Astrocyte of the cerebellum (primary cell): ENCODE data around the gene MYOD1.

Experiments
- DNase-seq: peaks from one replicate; pipeline ENCODE4 v3.0.0-alpha.2; 2011; ENCODE audit warnings: low read depth
- H3K4me3 ChIP-seq: 2 replicates; pipeline ENCODE4 v1.5.1; 2011; ENCODE audit warnings: mild to moderate bottlenecking, low read depth, low read length, moderate library complexity
- in situ Hi-C: cut with HindIII; loops from 2 replicates; pipeline ENCODE4 v1.10.0; 2017; ENCODE audit warnings: low sequenced_read_pairs
- TF ChIP-seq, protein P1 (sequence below): IDR thresholded peaks from 2 replicates; pipeline ENCODE4 v1.5.1; 2012; ENCODE audit warnings: low read length, low read depth, moderate library complexity, mild to moderate bottlenecking; ENCODE audit errors: missing control alignments

The MYOD1 gene

DNA sequence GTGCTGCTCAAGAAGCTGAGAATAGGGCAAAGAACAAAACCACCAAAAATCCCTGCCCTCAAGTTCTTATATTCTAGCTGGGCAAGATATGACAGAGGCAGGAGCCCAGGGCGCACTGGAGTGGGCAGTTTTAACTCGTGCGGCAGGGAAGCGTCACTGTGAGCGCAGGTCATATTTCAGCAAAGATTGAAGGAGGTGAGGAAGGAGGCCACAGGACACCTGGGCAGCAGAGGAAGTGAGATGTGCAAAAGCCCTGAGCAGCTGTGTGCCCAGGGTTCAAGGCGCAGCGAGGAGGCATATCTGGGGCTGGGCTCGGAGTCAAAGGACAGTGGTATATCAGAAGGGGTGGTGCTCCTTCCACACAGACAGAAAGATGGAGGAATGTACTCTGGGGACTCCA is 28.7 kb downstream of the MYOD1 start:
- no peak for DNase-seq
- H3K4me3 ChIP-seq, result no peak overlapping the region
- TF ChIP-seq, protein P1, sequence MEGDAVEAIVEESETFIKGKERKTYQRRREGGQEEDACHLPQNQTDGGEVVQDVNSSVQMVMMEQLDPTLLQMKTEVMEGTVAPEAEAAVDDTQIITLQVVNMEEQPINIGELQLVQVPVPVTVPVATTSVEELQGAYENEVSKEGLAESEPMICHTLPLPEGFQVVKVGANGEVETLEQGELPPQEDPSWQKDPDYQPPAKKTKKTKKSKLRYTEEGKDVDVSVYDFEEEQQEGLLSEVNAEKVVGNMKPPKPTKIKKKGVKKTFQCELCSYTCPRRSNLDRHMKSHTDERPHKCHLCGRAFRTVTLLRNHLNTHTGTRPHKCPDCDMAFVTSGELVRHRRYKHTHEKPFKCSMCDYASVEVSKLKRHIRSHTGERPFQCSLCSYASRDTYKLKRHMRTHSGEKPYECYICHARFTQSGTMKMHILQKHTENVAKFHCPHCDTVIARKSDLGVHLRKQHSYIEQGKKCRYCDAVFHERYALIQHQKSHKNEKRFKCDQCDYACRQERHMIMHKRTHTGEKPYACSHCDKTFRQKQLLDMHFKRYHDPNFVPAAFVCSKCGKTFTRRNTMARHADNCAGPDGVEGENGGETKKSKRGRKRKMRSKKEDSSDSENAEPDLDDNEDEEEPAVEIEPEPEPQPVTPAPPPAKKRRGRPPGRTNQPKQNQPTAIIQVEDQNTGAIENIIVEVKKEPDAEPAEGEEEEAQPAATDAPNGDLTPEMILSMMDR, result no peak
- in situ Hi-C loops, result no loop called here

DNA sequence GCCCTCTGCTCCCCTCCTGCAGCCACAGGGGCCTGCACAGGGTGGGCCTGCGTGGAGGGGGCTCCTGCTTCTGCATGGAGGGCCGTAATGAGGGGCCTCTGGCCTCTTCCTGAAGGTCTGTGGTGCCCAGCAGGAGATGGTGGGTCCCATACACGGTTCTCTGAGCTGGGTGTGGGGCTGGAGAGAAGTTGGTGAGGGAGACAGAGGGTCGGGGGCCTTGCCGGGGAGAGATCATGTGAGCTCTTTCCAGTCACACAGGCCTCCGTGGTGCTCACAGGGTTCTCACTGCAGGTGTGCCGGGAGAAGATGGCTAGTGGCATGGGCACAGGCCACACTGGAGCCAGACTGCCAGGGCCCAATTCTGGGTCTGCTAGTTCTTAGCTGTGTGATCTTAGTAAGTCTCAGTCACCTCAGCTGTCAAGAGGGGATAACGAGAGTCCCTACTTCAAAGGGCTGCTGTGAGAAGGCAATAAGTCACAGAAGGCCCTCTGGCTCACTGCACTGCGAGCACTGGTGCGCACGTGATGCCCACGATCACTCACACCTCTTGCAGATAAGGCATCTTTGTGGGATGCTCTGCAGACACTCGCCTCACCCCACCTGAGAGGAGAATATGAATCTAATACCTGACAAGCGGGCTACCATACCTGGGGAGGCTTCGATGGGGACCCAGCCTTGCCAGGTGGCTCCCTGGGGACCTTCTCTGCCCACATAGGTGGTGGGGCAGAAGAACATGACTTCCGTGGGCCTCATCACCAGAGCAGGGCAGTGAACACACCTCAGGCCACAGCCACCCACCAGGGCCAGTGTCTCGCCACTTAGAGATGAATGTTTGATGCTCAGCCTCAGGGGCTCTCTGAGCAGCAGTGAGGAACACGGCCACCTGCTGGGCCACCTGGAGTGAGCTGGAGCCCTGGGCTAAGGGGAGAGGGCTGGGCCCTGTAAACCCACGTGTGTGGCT is 29.7 kb downstream of the MYOD1 start:
- TF ChIP-seq, protein P1, result no peak
- in situ Hi-C loops, result no loop called here
- H3K4me3 ChIP-seq, result no peak overlapping the region
- no peak for DNase-seq

DNA sequence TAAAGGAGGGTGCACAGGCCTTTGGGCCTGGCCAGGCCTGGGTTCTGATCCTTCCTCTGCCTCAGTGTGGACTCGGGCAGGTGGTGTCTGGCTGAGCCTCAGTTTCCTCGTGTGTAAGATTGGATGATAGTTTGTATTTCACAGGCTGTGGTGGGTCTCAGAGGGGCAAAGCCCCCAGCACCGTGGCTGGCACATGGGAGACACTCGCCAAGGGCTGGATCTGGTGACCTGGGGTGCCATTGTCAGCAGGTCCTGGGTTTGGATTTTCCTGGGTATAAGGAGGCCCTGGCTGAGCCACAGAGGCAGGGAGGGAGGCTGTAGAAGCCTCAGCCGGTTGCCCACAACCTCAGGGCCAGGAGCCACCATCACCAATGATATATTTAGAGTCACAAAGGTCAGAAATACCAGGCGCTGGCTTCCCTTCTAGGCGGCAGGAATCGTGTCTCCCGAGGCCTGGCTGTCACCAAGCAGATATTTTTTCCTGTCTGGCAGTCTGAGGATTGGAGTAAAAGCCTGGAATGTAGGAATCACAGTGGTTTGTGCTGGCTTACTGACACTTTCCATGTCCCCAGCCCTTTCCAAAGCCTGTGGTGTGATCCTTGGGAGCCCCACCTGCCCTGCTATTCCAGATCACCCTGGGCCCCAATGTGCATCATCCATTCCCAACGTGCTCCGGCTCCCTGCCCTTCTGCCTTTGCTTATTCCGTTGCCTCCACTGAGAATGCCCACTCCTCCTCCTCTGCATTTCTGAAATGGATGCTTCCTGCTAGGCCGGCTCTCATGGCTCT is 30.8 kb downstream of the MYOD1 start:
- DNase-seq, result no peak
- TF ChIP-seq, protein P1, result no peak
- in situ Hi-C loops, result no loop called here
- H3K4me3 ChIP-seq, result no peak overlapping the region

DNA sequence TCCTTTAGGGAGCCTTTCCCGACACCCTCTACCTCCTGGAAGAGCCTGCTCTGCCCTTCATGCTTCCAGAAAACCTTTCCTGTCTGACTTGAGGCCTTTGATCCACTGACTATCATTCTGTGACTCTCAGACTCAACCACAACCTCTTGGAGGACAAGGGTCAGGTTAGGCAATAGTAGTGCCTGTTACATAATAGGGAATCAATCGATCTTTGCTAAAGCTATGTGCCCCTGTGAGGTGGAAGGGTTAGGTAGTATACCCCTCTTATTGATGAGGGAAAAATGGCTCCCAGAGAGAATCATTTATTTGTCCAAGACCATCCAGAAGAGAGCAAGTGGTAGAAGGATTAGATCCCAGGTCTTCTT is 31.4 kb downstream of the MYOD1 start:
- in situ Hi-C loops, result no loop called here
- TF ChIP-seq, protein P1, result no peak
- no peak overlapping the region for H3K4me3 ChIP-seq
- no peak for DNase-seq

DNA sequence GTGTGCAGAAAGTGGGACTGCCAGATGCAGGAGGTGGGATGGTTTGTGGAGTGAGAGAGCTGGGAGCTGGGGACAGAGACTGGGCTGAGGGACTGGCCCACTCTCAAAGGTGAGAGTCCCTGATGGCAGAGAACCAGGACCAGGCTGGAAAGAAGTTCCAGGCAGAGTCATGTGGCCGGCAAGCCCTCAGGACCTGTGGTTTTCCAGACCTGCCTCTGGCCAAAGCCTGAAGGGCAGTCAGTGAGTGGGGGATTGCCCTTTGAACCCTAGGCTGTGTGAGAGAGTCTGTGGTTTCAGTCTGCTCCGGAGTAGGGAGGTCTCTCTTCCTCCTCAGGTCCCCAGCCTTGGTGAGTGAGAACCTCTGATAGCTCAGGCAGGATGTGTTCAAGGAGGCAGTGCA is 32.2 kb downstream of the MYOD1 start:
- DNase-seq, result no peak
- TF ChIP-seq, protein P1, result no peak
- in situ Hi-C loops, result no loop called here
- H3K4me3 ChIP-seq, result no peak overlapping the region

DNA sequence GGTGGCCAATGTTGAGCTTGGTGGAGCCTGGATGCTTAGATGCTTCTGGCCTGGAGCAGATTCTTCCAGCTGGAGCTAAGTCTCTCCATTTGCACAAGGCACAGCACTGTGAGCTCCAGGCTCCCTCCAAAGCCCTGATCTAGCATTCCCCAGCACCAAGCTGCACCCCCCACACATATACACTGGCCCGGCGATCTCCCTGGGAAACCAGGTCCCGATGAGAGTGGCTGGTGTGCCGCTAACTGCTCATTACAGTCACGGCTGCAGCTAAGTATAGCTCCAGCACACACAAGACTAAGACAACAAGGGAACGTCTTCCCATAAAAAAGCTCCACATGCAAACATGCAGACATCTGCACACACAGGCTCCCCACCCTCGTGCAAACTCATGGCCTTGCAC is 32.8 kb downstream of the MYOD1 start:
- in situ Hi-C loops, result no loop called here
- TF ChIP-seq, protein P1, result no peak
- H3K4me3 ChIP-seq, result no peak overlapping the region
- no peak for DNase-seq
